Prostate gland (tissue), 2 donors: ENCODE measurements around the gene STRN4. TPM values are rescaled to one million over a fixed set of nuclear protein-coding genes. Genes with fewer than 3 reads are reported as not detected.

Source experiments
- DNase-seq: peaks from one replicate; pipeline ENCODE4 v3.0.0-alpha.2; 2019; ENCODE audit warnings: low spot score
- H3K27ac ChIP-seq, 2 donors: fragments of 200-600 bp; sonication (generic); 2 replicates each; pipeline ENCODE4 v1.5.1; 2017 to 2019
- H3K27me3 ChIP-seq: fragments of 200-600 bp; sonication (generic); replicated peaks from 2 replicates; pipeline ENCODE4 v1.5.1; 2019; ENCODE audit not compliant: insufficient read depth
- H3K36me3 ChIP-seq, 2 donors: fragments of 200-600 bp; sonication (generic); 1 replicate in 1 of 2; 2 replicates in 1 of 2; pipeline versions ENCODE4 v1.5.1 to v1.8.1; 2017 to 2019
- H3K4me1 ChIP-seq: fragments of 200-600 bp; sonication (generic); replicated peaks from 2 replicates; pipeline ENCODE4 v1.5.1; 2019
- H3K4me3 ChIP-seq, 2 donors: fragments of 200-600 bp; sonication (generic); 2 replicates each; pipeline ENCODE4 v1.5.1; 2017 to 2019
- H3K9me3 ChIP-seq: fragments of 200-600 bp; sonication (generic); 2 replicates; pipeline ENCODE4 v1.5.1; 2017
- POLR2A ChIP-seq: fragments of 450-650 bp; IDR thresholded peaks from one replicate; pipeline ENCODE4 v1.6.1; 2016; ENCODE audit warnings: antibody characterized with exemption, mild to moderate bottlenecking
- POLR2AphosphoS5 ChIP-seq: sonication (generic); formaldehyde crosslinking; IDR thresholded peaks from one replicate; pipeline ENCODE4 v1.6.1; 2017; ENCODE audit warnings: antibody characterized with exemption
- WGBS: methylation state at CpG from one replicate; pipeline ENCODE4 v1.1.5; 2018; 5-methylcytosine and 5-hydroxymethylcytosine counted together
- intact Hi-C: fragments of 100-400 bp; cut with DNase I; formaldehyde crosslinking; loops from one replicate; pipeline ENCODE4 v1.14.2; 2022
- total RNA-seq, 2 donors: library from RNA; depleted of rRNA; stranded (reverse); fragments of >200 nt; gene quantifications; one replicate each; pipeline ENCODE4 v1.1.0, GENCODE V29; 2016
- TF ChIP-seq, protein P1 (sequence below), 4 experiments: fragments of 200-600 bp in 2 of 4; fragments of 450-650 bp in 2 of 4; sonication (generic) in 2 of 4; IDR thresholded peaks; 1 replicate in 3 of 4; 2 replicates in 1 of 4; pipeline ENCODE4 v1.5.1; 2016 to 2019; ENCODE audit warnings: antibody characterized with exemption in 4 of 4, mild to moderate bottlenecking in 2 of 4, moderate library complexity in 2 of 4

Gene STRN4
- total RNA-seq, 2 donors from 2014 or later, result 80.7 to 221 TPM

DNA sequence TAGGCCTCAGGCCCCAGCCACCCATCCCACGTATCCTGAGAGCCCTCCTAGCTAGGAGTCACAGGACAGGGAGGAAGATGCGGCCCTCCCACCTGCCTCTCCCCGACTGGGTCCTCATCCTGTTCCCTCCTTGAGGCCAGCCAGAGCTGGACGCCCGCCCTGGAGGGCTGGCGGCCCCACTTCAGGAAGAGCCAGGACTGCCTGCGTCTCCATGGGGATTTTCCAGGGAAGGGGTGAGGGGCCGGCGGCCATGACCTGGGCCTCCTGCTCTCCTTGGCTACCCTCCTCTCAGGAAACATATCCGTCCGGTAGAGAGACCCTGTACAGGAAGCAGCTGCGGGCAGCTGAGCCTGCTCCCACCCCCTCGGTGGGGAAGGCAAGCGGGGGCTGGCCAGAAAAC lies 18.0 kb downstream of the STRN4 start:
- intact Hi-C loops, result loop anchor here (1.0 kb wide), 1 partner anchor 24 kb away; no protein-coding TSS in a partner anchor
- Histone ChIP-seq H3K27me3 (no peaks in the 10 kb centered on the region), H3K4me1 (no peaks in the 10 kb centered on the region), H3K36me3 (peaks cover 12 to 56% of the 10 kb centered on the region in 2 donors), H3K9me3 (no peaks in the 10 kb centered on the region), H3K4me3 (no peak overlapping the region), H3K27ac (peak overlapping the region in 1 of 2 donors; percentile 9)
- DNase-seq, result no peak
- TF ChIP-seq, protein P1, sequence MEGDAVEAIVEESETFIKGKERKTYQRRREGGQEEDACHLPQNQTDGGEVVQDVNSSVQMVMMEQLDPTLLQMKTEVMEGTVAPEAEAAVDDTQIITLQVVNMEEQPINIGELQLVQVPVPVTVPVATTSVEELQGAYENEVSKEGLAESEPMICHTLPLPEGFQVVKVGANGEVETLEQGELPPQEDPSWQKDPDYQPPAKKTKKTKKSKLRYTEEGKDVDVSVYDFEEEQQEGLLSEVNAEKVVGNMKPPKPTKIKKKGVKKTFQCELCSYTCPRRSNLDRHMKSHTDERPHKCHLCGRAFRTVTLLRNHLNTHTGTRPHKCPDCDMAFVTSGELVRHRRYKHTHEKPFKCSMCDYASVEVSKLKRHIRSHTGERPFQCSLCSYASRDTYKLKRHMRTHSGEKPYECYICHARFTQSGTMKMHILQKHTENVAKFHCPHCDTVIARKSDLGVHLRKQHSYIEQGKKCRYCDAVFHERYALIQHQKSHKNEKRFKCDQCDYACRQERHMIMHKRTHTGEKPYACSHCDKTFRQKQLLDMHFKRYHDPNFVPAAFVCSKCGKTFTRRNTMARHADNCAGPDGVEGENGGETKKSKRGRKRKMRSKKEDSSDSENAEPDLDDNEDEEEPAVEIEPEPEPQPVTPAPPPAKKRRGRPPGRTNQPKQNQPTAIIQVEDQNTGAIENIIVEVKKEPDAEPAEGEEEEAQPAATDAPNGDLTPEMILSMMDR (IDR thresholded peaks at IDR 0.05), result no peak
- TF ChIP-seq POLR2AphosphoS5 (no peak), POLR2A (no peak)
- 68% methylated on average over 14 of the region's 14 CpGs for WGBS

DNA sequence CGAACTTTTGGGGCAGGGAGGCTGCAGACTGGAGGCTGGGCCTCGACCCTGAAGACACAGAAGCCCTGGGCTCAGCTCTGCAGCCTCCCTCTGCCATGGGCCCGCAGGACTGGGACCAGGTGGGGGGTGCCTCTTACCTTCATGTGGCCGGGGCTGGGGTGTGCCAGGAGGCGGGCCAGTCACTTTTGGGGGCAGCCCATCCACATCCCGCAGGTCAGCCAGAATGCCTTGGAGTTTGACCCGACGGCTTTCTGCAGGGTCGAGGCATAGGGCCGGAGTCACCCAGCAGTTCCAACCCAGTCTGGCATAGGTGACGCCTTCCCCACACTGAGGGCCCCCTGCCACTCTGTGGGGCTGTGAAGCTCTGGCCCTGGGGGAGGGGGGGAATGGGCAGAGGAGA lies 18.5 kb downstream of the STRN4 start:
- Histone ChIP-seq H3K27me3 (no peaks in the 10 kb centered on the region), H3K27ac (peak overlapping the region in 1 of 2 donors; percentile 9), H3K36me3 (peaks cover 12 to 51% of the 10 kb centered on the region in 2 donors), H3K9me3 (no peaks in the 10 kb centered on the region), H3K4me1 (no peaks in the 10 kb centered on the region), H3K4me3 (no peak overlapping the region)
- intact Hi-C loops, result loop anchor here (1.0 kb wide), 1 partner anchor 23 kb away; no protein-coding TSS in a partner anchor
- TF ChIP-seq POLR2A, result no peak
- no peak for TF ChIP-seq POLR2AphosphoS5
- TF ChIP-seq, protein P1 (IDR thresholded peaks at IDR 0.05), result no peak
- WGBS, result 77% methylated on average over 10 of the region's 11 CpGs
- no peak for DNase-seq

GRCh38 chr19:46726971-46727501 lies 19.2 kb downstream of the STRN4 start:
- WGBS, result 50% methylated on average over 14 of the region's 14 CpGs
- H3K36me3 ChIP-seq, result peaks cover 15 to 48% of the 10 kb centered on the region in 2 donors

DNA sequence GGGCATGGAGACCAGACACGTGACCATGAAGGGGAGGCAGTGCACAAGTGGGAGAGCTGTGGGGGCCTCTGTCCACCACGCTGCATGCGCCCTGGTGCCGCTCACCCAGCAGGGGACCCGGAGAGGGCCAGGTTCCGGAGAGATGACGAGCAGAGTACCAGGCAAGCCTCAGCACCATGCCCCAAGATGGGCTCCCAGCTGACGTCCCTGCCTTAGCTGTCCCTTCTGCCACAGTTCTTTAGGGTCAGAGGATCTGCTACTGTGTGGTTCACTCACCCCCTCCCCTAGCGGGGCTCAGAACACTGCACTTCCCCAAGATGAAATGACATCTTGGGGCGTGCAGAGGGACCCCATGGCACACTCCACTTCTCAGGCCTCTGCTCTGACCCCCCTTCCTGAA lies 19.7 kb downstream of the STRN4 start:
- Histone ChIP-seq H3K4me1 (no peaks in the 10 kb centered on the region), H3K27ac (no peak overlapping the region), H3K27me3 (no peaks in the 10 kb centered on the region), H3K9me3 (no peaks in the 10 kb centered on the region), H3K4me3 (no peak overlapping the region), H3K36me3 (peaks cover 18 to 52% of the 10 kb centered on the region in 2 donors)
- DNase-seq, result no peak
- 84% methylated on average over 9 of the region's 10 CpGs for WGBS
- TF ChIP-seq POLR2AphosphoS5 (no peak), POLR2A (no peak)
- TF ChIP-seq, protein P1 (IDR thresholded peaks at IDR 0.05), result no peak
- intact Hi-C loops, result no loop called here

More at GRCh38 chr19:46726971-46727501, 19.2 kb downstream of the STRN4 start:
- DNase-seq, result no peak
- intact Hi-C loops, result no loop called here
- H3K27me3 ChIP-seq, result no peaks in the 10 kb centered on the region
- H3K9me3 ChIP-seq, result no peaks in the 10 kb centered on the region
- TF ChIP-seq, protein P1 (IDR thresholded peaks at IDR 0.05), result no peak
- no peak for TF ChIP-seq POLR2AphosphoS5
- no peak for TF ChIP-seq POLR2A
- no peak overlapping the region for H3K4me3 ChIP-seq
- no peaks in the 10 kb centered on the region for H3K4me1 ChIP-seq
- H3K27ac ChIP-seq, result no peak overlapping the region

GRCh38 chr19:46725859-46726393 lies 20.3 kb downstream of the STRN4 start:
- Histone ChIP-seq H3K4me3 (no peak overlapping the region), H3K9me3 (no peaks in the 10 kb centered on the region), H3K27me3 (no peaks in the 10 kb centered on the region), H3K27ac (no peak overlapping the region), H3K36me3 (peaks cover 18 to 59% of the 10 kb centered on the region in 2 donors), H3K4me1 (no peaks in the 10 kb centered on the region)
- intact Hi-C loops, result no loop called here
- TF ChIP-seq, protein P1 (IDR thresholded peaks at IDR 0.05), result no peak
- TF ChIP-seq POLR2AphosphoS5 (no peak), POLR2A (no peak)
- DNase-seq, result no peak
- WGBS, result 80% methylated on average over 9 of the region's 9 CpGs
